Adrenal gland (tissue), 12 donors: ENCODE measurements around the gene FFAR2. TPM values are rescaled to one million over a fixed set of nuclear protein-coding genes. Genes with fewer than 3 reads are reported as not detected.

Experiments used
- DNase-seq, 7 donors: peaks; one replicate each; pipeline ENCODE4 v3.0.0-alpha.2; 2019 to 2020
- H3K27ac ChIP-seq, 5 donors: fragments of 200-600 bp; sonication (generic) in 4 of 5; 1 replicate in 3 of 5; 2 replicates in 2 of 5; pipeline versions ENCODE4 v1.5.1 to v1.8.0; 2016 to 2020; ENCODE audit warnings: mild to moderate bottlenecking in 1 of 5
- H3K27me3 ChIP-seq: fragments of 200-600 bp; 2 replicates; pipeline ENCODE4 v1.8.0; 2021
- H3K36me3 ChIP-seq, 2 donors: fragments of 200-600 bp; replicated peaks in 1 of 2; 1 replicate in 1 of 2; 2 replicates in 1 of 2; pipeline versions ENCODE4 v1.5.1 to v1.8.0; 2018 to 2022
- H3K4me1 ChIP-seq, 2 donors: fragments of 200-600 bp; replicated peaks in 1 of 2; 1 replicate in 1 of 2; 2 replicates in 1 of 2; pipeline versions ENCODE4 v1.5.1 to v1.8.0; 2018 to 2021
- H3K4me3 ChIP-seq, 4 donors: fragments of 200-600 bp; sonication (generic) in 3 of 4; one replicate each; pipeline ENCODE4 v1.5.1; 2016 to 2018
- H3K9me3 ChIP-seq, 3 donors: fragments of 200-600 bp; sonication (generic) in 1 of 3; replicated peaks in 1 of 3; 1 replicate in 2 of 3; 2 replicates in 1 of 3; pipeline versions ENCODE4 v1.5.1 to v1.8.0; 2016 to 2021
- CTCF ChIP-seq, 6 experiments: fragments of 450-650 bp in 4 of 6; fragments of 200-600 bp in 2 of 6; sonication (generic) in 1 of 6; IDR thresholded peaks; 1 replicate in 5 of 6; 2 replicates in 1 of 6; pipeline versions ENCODE4 v1.5.1 to v1.8.0; 2016 to 2021; ENCODE audit warnings: antibody characterized with exemption in 6 of 6, mild to moderate bottlenecking in 2 of 6, moderate library complexity in 1 of 6
- POLR2A ChIP-seq, 2 donors: fragments of 450-650 bp; IDR thresholded peaks; one replicate each; pipeline ENCODE4 v1.6.1; 2017; ENCODE audit warnings: antibody characterized with exemption in 2 of 2, mild to moderate bottlenecking in 2 of 2, moderate library complexity in 1 of 2
- WGBS, 4 donors: extraction: QIAGEN DNeasy Blood & Tissue Kit in 2 of 4; methylation state at CpG; one replicate each; pipeline versions ENCODE4 v1.1.5 to v1.1.7; 2013 to 2017; 5-methylcytosine and 5-hydroxymethylcytosine counted together
- intact Hi-C, 2 donors: fragments of 100-400 bp; cut with DNase I; formaldehyde crosslinking; loops; one replicate each; pipeline versions ENCODE4 v1.14.1 to v1.15.0; 2022 to 2023
- polyA plus RNA-seq, 3 donors: library from polyadenylated mRNA; stranded (reverse); fragments of 200-250 nt in 2 of 3; fragments of 350-450 nt in 1 of 3; fragmentation: Illumina TruSeq in 1 of 3; extraction: RNeasy Lipid Tissue Mini Kit (QIAGEN cat#74804) in 1 of 3; gene quantifications; one replicate each; pipeline ENCODE4 v1.2.3, GENCODE V29; 2013 to 2014
- total RNA-seq, 9 donors: library from RNA; depleted of rRNA in 4 of 9; stranded (reverse); fragments of >200 nt in 4 of 9; fragments of 120-200 nt in 1 of 9; fragmentation: NEBNext Ultra II Directional in 1 of 9; extraction: Animal tissue kit (Norgen Biotek cat#: 25700) in 1 of 9; gene quantifications; one replicate each; pipeline versions ENCODE4 v1.1.0 to v1.2.4, GENCODE V29; 2013 to 2023
- donor health status: healthy with polysubstance abuse.
- donor health status: Bipolar disorder and iron deficiency.
- donor health status: DM: yes; HTN: yes; CAD: no.
- donor health status: DM: no; HTN: no; CAD: no.
- donor health status: DM: no; HTN: no; CAD: no.
- donor health status: DM: yes; HTN: yes; CAD: no.

FFAR2 gene
- total and polyA plus RNA-seq, 12 donors: 0.11 to 0.88 (median 0.37) TPM; not detected in 6

GRCh38 chr19:35408284-35409171 lies 39.5 kb upstream of the FFAR2 start:
- Histone ChIP-seq H3K9me3 (no peaks in the 10 kb centered on the region), H3K27ac (no peak overlapping the region), H3K36me3 (no peaks in the 10 kb centered on the region), H3K27me3 (no peaks in the 10 kb centered on the region), H3K4me1 (peaks cover 0 to 4% of the 10 kb centered on the region in 2 donors), H3K4me3 (no peak overlapping the region)
- intact Hi-C loops: no loop called here
- no peak for DNase-seq
- TF ChIP-seq CTCF (IDR thresholded peaks at IDR 0.05) (no peak), POLR2A (IDR thresholded peaks at IDR 0.05) (no peak)
- 86 to 89% (median 88%) methylated on average over 11 to 13 of the region's 13 CpGs for WGBS, 4 donors

GRCh38 chr19:35409191-35409590 lies 38.9 kb upstream of the FFAR2 start:
- no peak for DNase-seq
- no peak overlapping the region for H3K27ac ChIP-seq
- TF ChIP-seq POLR2A (IDR thresholded peaks at IDR 0.05): no peak
- intact Hi-C loops: no loop called here
- peaks cover 0 to 4% of the 10 kb centered on the region in 2 donors for H3K4me1 ChIP-seq
- WGBS, 4 donors: 52 to 71% (median 69%) methylated on average over 5 of the region's 5 CpGs
- peaks cover 4% of the 10 kb centered on the region for H3K27me3 ChIP-seq
- no peak overlapping the region for H3K4me3 ChIP-seq
- H3K36me3 ChIP-seq: no peaks in the 10 kb centered on the region
- no peaks in the 10 kb centered on the region for H3K9me3 ChIP-seq

DNA sequence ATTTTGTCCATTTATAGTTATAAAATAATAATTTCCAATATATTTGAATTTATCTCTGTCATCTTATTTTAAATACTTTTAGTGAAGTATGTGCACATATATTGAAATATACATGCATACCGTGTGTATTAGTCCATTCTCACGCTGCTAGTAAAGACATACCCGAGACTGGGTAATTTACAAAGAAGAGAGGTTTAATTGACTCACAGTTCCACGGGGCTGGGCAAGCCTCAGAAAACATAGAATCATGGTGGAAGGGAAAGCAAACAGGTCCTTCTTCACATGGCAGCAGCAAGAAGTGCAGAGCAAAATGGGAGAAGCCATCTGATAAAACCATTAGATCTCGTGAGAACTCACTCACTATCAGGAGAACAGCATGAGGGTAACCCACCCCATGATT lies 37.6 kb upstream of the FFAR2 start:
- Histone ChIP-seq H3K27me3 (peaks cover 6% of the 10 kb centered on the region), H3K27ac (no peak overlapping the region), H3K4me3 (no peak overlapping the region), H3K4me1 (peaks cover 0 to 4% of the 10 kb centered on the region in 2 donors), H3K9me3 (no peaks in the 10 kb centered on the region), H3K36me3 (no peaks in the 10 kb centered on the region)
- no peak for DNase-seq
- WGBS, 4 donors: 82 to 90% (median 86%) methylated on average over 5 of the region's 5 CpGs
- TF ChIP-seq POLR2A (IDR thresholded peaks at IDR 0.05) (no peak), CTCF (IDR thresholded peaks at IDR 0.05) (no peak)
- intact Hi-C loops: no loop called here

GRCh38 chr19:35414442-35414841 lies 33.6 kb upstream of the FFAR2 start:
- peaks cover 16% of the 10 kb centered on the region for H3K27me3 ChIP-seq
- intact Hi-C loops: no loop called here
- WGBS, 4 donors: 69 to 93% (median 83%) methylated on average over 3 of the region's 3 CpGs
- TF ChIP-seq POLR2A (IDR thresholded peaks at IDR 0.05) (no peak), CTCF (IDR thresholded peaks at IDR 0.05) (no peak)
- no peaks in the 10 kb centered on the region for H3K36me3 ChIP-seq
- H3K9me3 ChIP-seq: no peaks in the 10 kb centered on the region
- peaks cover 0 to 4% of the 10 kb centered on the region in 2 donors for H3K4me1 ChIP-seq
- H3K27ac ChIP-seq: no peak overlapping the region
- no peak overlapping the region for H3K4me3 ChIP-seq
- DNase-seq: no peak
